Measurements from ENCODE around the gene HCAR3.
"Not testable (repeated sequence)": the region's sequence is repeated elsewhere in the genome, so short reads cannot be mapped to it uniquely, and the experiment has no call there.

GRCh38 chr12:122715211-122715610, 1.4 kb downstream of the HCAR3 start:
- not testable (repeated sequence) for TF ChIP-seq TAF1, POLR2A, POLR2AphosphoS5 (IDR thresholded peaks at IDR 0.05; ENCODE audit: low read depth, low read length)

Data from GM12891 (cell line).